Esophagus (tissue), 2 donors: ENCODE data around the gene RABGAP1L. TPM values are rescaled to one million over a fixed set of nuclear protein-coding genes. Genes with fewer than 3 reads are reported as not detected.
"Not testable (repeated sequence)": the region's sequence is repeated elsewhere in the genome, so short reads cannot be mapped to it uniquely, and the experiment has no call there.

ENCODE experiments used
- H3K27ac ChIP-seq, 2 donors: one replicate each; pipeline ENCODE4 v1.5.1; 2013; ENCODE audit warnings: low read depth in 2 of 2, mild to moderate bottlenecking in 2 of 2, inconsistent platforms in 1 of 2, low read length in 1 of 2, moderate library complexity in 1 of 2
- H3K27me3 ChIP-seq, 2 donors: one replicate each; pipeline ENCODE4 v1.6.1; 2013; ENCODE audit warnings: low read length in 2 of 2, control low read depth in 1 of 2, mild to moderate bottlenecking in 1 of 2; ENCODE audit not compliant: insufficient read depth in 2 of 2, control insufficient read depth in 1 of 2
- H3K36me3 ChIP-seq, 2 donors: one replicate each; pipeline ENCODE4 v1.6.1; 2013; ENCODE audit warnings: low read length in 1 of 2; ENCODE audit not compliant: control insufficient read depth in 2 of 2, insufficient read depth in 2 of 2
- H3K4me1 ChIP-seq, 2 donors: one replicate each; pipeline ENCODE4 v1.6.1; 2013; ENCODE audit warnings: low read length in 1 of 2; ENCODE audit not compliant: control insufficient read depth in 2 of 2, insufficient read depth in 2 of 2
- H3K4me3 ChIP-seq, 2 donors: one replicate each; pipeline ENCODE4 v1.5.1; 2013; ENCODE audit warnings: low read length in 2 of 2, mild to moderate bottlenecking in 2 of 2, low read depth in 1 of 2, moderate library complexity in 1 of 2
- H3K9me3 ChIP-seq, 2 donors: one replicate each; pipeline ENCODE4 v1.6.1; 2013; ENCODE audit warnings: mild to moderate bottlenecking in 2 of 2, low read depth in 1 of 2, low read length in 1 of 2, moderate library complexity in 1 of 2; ENCODE audit not compliant: control insufficient read depth in 2 of 2, insufficient read depth in 1 of 2
- WGBS, 2 donors: extraction: QIAGEN DNeasy Blood & Tissue Kit; methylation state at CpG; one replicate each; pipeline ENCODE4 v1.1.7; 2013; 5-methylcytosine and 5-hydroxymethylcytosine counted together
- polyA plus RNA-seq, 2 donors: library from polyadenylated mRNA; stranded (reverse); fragments of 200-250 nt; gene quantifications; one replicate each; pipeline ENCODE4 v1.2.3, GENCODE V29; 2013
- donor health status: healthy with polysubstance abuse.
- donor health status: Bipolar disorder and iron deficiency.

Gene RABGAP1L
- polyA plus RNA-seq, 2 donors = 9.2 to 13.0 TPM

DNA sequence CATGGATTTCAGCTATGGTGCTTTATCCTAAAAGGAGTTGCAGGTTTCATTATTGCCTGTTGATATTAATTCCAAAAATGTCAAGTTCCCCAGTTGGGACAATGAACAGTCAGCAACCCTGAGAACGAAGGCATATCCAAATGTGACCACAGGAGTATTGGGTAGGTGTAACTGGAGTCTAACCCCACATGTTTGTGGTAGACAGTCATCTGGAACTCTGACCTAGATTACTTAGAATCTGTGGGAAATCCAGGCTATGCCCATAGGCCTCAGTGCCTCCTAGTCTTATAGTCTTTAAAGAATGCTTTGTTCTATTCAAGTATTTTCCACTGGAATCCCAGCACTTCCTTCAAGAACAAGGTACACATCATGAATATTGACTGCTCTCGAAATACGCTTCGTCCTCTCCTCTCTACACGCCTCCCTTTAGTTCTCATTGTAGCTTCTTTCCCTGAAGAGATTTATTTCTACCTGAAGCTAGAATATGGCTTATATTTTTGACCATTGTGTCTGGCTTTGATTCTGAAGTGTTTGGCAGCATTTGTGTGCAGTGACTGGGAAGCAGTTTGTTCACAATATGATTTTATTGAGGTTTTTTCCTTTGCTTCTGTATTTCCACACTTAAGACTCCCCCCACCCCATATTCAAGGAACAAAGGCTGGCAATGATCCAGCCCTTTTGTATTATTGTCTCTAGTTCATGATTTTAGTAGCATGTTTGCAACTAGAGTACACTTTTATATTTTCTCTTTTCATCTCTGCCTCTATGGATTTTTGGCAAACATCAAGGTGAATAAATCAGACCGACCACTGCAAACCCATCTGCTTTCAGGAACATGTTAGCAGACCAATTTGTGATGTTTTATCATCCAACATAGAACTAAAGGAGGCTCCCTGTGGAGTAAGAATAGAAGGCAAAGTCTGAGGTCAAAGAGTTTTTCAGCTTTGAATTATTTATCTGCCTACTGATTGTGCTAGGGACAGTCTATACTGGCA lies 467.0 kb downstream of the RABGAP1L start:
- H3K4me1 ChIP-seq = no peaks in the 10 kb centered on the region
- H3K9me3 ChIP-seq = no peaks in the 10 kb centered on the region
- H3K27ac ChIP-seq = no peak overlapping the region
- H3K4me3 ChIP-seq = no peak overlapping the region
- H3K36me3 ChIP-seq = no peaks in the 10 kb centered on the region
- no peaks in the 10 kb centered on the region for H3K27me3 ChIP-seq
- WGBS, 2 donors = 87 to 91% methylated on average over 6 of the region's 6 CpGs

DNA sequence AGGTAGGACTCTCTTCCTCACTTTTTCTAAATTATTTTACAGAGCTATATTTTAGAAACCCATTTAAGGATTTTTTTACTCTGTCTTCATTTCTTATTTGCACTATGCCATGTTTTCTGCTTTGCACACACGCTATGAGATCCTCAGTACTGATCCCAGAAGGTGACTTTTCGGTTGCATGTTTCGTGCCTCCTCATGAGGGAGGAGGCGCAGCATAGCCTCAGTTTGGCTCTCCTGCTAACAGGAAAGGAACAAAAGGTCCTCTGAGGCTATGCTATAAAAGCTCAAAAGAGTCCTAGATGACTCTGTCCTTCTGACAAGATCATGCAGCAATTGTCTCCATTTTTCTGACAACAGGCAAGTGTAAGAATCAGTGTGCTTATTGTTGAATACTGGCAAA lies 478.2 kb downstream of the RABGAP1L start:
- 96 to 98% methylated on average over 4 of the region's 4 CpGs for WGBS, 2 donors
- Histone ChIP-seq H3K27ac (no peak overlapping the region), H3K27me3 (no peaks in the 10 kb centered on the region), H3K4me1 (no peaks in the 10 kb centered on the region), H3K4me3 (no peak overlapping the region), H3K36me3 (peaks cover 0 to 2% of the 10 kb centered on the region in 2 donors), H3K9me3 (no peaks in the 10 kb centered on the region)

DNA sequence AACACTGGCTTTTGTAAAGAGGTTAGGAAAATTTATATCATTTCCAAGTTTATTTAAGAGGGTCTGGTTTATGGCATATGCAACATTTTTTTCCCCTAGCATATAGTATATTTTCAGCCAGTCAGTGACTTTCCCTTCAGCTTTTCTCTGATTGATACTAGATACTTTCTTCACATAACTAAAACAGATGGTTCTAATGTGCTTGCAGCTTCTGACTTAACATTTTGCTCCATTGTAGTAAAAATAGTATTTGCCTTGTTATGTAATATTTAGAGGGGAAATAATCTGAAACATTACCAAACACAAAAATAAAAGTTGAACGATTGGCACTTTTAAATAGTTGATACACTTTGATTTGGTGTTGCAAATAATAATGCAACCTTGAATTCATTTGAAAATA lies 480.1 kb downstream of the RABGAP1L start:
- WGBS, 2 donors = 87 to 89% methylated on average over 1 of the region's 1 CpG
- H3K36me3 ChIP-seq = peaks cover 0 to 2% of the 10 kb centered on the region in 2 donors
- H3K4me1 ChIP-seq = no peaks in the 10 kb centered on the region
- H3K27me3 ChIP-seq = no peaks in the 10 kb centered on the region
- no peaks in the 10 kb centered on the region for H3K9me3 ChIP-seq
- H3K4me3 ChIP-seq = no peak overlapping the region
- no peak overlapping the region for H3K27ac ChIP-seq

DNA sequence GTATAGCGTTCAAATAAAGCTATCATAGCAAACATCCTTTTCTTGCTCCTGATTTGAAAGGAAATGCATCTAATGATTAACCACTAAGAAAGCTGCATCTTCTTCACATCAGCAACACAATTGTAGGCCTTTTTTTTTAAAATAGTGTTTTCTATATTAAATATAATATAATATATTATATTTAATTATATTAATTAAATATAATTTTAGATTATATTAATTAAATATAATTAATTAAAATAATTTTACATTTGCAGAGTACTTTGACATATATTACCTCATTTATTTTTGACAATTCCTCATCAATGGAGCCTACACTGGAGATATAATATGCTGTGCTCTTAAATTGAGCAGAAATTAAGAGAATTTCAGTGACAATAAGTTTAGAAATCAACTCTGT lies 481.5 kb downstream of the RABGAP1L start:
- Histone ChIP-seq H3K27ac (no peak overlapping the region), H3K9me3 (no peaks in the 10 kb centered on the region), H3K36me3 (peaks cover 0 to 2% of the 10 kb centered on the region in 2 donors), H3K4me3 (no peak overlapping the region), H3K4me1 (no peaks in the 10 kb centered on the region), H3K27me3 (no peaks in the 10 kb centered on the region)
- WGBS, 2 donors = 59 to 80% methylated on average over 1 of the region's 1 CpG

DNA sequence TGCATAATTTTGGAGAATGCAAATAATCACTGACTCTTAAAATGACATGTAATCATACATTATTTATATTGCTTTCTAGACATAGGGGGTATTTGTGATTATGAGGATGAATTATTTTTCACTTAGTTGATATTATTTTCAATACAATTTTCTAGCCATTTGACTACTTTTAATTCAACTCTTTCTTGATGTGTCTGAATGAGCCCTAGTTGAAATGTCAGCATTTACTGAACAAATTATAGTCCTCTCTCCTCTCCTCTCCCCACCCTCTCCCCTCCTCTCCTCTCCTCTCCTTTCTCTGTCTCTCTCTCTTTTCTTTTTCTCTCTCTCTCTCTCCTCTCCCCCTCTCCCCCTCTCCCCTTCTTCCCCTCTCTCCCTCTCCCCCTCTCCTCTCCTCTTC lies 483.1 kb downstream of the RABGAP1L start:
- no peaks in the 10 kb centered on the region for H3K4me1 ChIP-seq
- H3K27me3 ChIP-seq = no peaks in the 10 kb centered on the region
- peaks cover 0 to 2% of the 10 kb centered on the region in 2 donors for H3K36me3 ChIP-seq
- H3K27ac ChIP-seq = no peak overlapping the region
- H3K4me3 ChIP-seq = no peak overlapping the region
- no peaks in the 10 kb centered on the region for H3K9me3 ChIP-seq

DNA sequence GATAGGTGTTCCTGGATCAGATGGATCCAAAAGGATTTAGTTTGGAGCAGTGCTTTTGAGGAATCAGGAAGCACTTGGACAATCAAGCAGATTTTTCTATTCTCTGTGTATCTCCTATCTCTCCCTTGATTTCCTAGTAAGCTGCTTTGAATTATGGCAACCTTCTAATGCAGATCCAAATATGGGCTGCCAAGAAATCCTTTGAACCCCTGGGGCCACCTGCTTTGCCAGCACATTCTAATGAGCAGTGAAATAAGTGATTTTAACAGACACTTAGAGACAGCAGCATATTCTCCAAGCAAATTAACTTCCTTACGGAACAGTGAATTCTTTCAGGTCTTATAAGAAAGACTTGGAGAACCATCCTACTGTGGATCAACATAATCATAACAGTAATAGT lies 483.9 kb downstream of the RABGAP1L start:
- H3K4me1 ChIP-seq = no peaks in the 10 kb centered on the region
- H3K9me3 ChIP-seq = no peaks in the 10 kb centered on the region
- no peaks in the 10 kb centered on the region for H3K36me3 ChIP-seq
- H3K27me3 ChIP-seq = no peaks in the 10 kb centered on the region
- 98 to 100% methylated on average over 1 of the region's 1 CpG for WGBS, 2 donors
- H3K4me3 ChIP-seq = no peak overlapping the region
- no peak overlapping the region for H3K27ac ChIP-seq

DNA sequence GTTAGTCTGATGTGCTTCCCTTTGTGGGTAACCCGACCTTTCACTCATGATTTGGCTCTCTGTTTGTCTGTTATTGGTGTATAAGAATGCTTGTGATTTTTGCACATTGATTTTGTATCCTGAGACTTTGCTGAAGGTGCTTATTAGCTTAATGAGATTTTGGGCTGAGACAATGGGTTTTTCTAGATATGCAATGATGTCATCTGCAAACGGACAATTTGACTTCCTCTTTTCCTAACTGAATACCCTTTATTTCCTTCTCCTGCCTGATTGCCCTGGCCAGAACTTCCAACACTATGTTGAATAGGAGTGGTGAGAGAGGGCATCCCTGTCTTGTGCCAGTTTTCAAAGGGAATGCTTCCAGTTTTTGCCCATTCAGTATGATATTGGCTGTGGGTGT lies 490.3 kb downstream of the RABGAP1L start:
- H3K27ac ChIP-seq, H3K4me3 ChIP-seq, H3K4me1 ChIP-seq, H3K27me3 ChIP-seq, H3K36me3 ChIP-seq, H3K9me3 ChIP-seq: not testable (repeated sequence)
- 73 to 84% methylated on average over 2 of the region's 2 CpGs for WGBS, 2 donors

DNA sequence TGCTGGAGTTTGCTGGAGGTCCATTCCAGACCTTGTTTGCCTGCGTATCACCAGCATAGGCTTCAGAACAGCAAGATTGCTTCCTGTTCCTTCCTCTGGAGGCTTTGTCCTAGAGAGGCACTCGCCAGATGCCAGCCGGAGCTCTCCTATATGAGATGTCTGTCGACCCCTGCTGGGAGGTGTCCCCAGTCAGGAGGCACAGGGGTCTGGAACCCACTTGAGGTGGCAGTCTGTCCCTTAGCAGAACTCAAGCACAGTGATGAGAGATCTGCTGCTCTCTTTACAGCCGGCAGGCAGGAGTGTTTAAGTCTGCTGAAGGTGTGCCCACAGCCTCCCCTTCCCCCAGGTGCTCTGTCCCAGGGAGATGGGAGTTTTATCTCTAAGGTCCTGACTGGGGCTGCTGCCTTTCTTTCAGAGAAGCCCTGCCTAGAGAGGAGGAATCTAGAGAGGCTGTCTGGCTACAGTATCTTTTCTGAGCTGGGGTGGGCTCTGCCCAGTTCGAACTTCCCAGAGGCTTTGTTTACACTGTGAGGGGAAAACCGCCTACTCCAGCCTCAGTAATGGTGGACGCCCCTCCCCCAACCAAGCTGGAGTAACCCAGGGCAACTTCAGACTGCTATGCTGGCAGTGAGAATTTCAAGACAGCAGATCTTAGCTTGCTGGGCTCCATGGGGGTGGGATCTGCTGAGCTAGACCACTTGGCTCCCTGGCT lies 493.4 kb downstream of the RABGAP1L start:
- H3K4me3 ChIP-seq = no peak overlapping the region
- H3K27ac ChIP-seq = no peak overlapping the region
- H3K9me3 ChIP-seq = no peaks in the 10 kb centered on the region
- peaks cover 0 to 3% of the 10 kb centered on the region in 2 donors for H3K36me3 ChIP-seq
- no peaks in the 10 kb centered on the region for H3K4me1 ChIP-seq
- 77% methylated on average over 8 of the region's 8 CpGs for WGBS, 2 donors
- H3K27me3 ChIP-seq = no peaks in the 10 kb centered on the region

DNA sequence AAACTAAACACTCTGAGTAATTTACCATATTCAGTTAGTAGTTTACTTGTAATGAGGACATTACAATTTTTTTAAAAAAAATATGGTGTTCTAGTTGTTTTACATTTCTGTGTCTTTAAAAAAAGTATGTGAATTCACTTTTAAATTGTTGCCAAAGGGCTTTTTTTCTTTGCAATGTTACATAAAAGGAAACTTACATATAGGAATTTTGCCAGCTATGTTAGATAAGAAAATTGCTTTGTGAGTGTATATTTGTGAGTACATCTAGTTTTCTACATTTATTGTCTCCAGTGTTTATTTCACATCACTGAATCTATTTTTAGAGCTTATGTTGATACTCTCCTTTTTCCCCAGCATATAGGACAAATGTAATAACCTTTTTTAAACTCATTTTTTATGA lies 495.2 kb downstream of the RABGAP1L start:
- no peaks in the 10 kb centered on the region for H3K4me1 ChIP-seq
- no peaks in the 10 kb centered on the region for H3K27me3 ChIP-seq
- no peaks in the 10 kb centered on the region for H3K9me3 ChIP-seq
- no peak overlapping the region for H3K27ac ChIP-seq
- no peak overlapping the region for H3K4me3 ChIP-seq
- peaks cover 0 to 3% of the 10 kb centered on the region in 2 donors for H3K36me3 ChIP-seq
